ENCODE measurements around the gene SMYD3. TPM values are rescaled to one million over a fixed set of nuclear protein-coding genes. Genes with fewer than 3 reads are reported as not detected.

Gene SMYD3
- total and polyA plus RNA-seq, 9 donors, result 10.8 to 24.0 (median 13.7) TPM

GRCh38 chr1:245876586-245876985 is 630.5 kb downstream of the SMYD3 start:
- Histone ChIP-seq H3K9me3 (no peaks in the 10 kb centered on the region), H3K27me3 (no peaks in the 10 kb centered on the region), H3K4me3 (no peak overlapping the region), H3K4me1 (ENCODE audit: insufficient read depth) (peaks cover 7% of the 10 kb centered on the region), H3K36me3 (no peaks in the 10 kb centered on the region), H3K27ac (no peak overlapping the region)
- no peak for DNase-seq
- TF ChIP-seq EP300 (IDR thresholded peaks at IDR 0.05), result no peak
- intact Hi-C loops (cut with DNase I), result no loop called here
- 54 to 76% (median 72%) methylated on average over 5 of the region's 5 CpGs for WGBS, 3 donors

- no peak overlapping the region for H3K4me3 ChIP-seq
- H3K9me3 ChIP-seq, result no peaks in the 10 kb centered on the region
- TF ChIP-seq POLR2A (IDR thresholded peaks at IDR 0.05), result no peak
- TF ChIP-seq EP300 (IDR thresholded peaks at IDR 0.05), result no peak
- TF ChIP-seq CTCF (IDR thresholded peaks at IDR 0.05), result no peak
- H3K27me3 ChIP-seq, result no peaks in the 10 kb centered on the region
- H3K27ac ChIP-seq, result peak overlapping the region in 1 of 2 donors; percentile 18
- intact Hi-C loops (cut with DNase I), result no loop called here
- no peaks in the 10 kb centered on the region for H3K36me3 ChIP-seq
- 65 to 83% (median 71%) methylated on average over 4 of the region's 4 CpGs for WGBS, 3 donors
- DNase-seq, result no peak
- H3K4me1 ChIP-seq (ENCODE audit: insufficient read depth), result peaks cover 7% of the 10 kb centered on the region
Observed at GRCh38 chr1:245875581-245876261, 631.4 kb downstream of the SMYD3 start.

GRCh38 chr1:245874942-245875580 is 632.0 kb downstream of the SMYD3 start:
- TF ChIP-seq EP300 (IDR thresholded peaks at IDR 0.05) (no peak), CTCF (IDR thresholded peaks at IDR 0.05) (no peak), POLR2A (IDR thresholded peaks at IDR 0.05) (no peak)
- Histone ChIP-seq H3K27me3 (no peaks in the 10 kb centered on the region), H3K4me1 (ENCODE audit: insufficient read depth) (peaks cover 7% of the 10 kb centered on the region), H3K36me3 (no peaks in the 10 kb centered on the region), H3K4me3 (no peak overlapping the region), H3K9me3 (no peaks in the 10 kb centered on the region), H3K27ac (peak overlapping the region in 1 of 2 donors; percentile 18)
- peak; percentile 77 to 94 (median 88) for DNase-seq
- intact Hi-C loops (cut with DNase I), result no loop called here
- 10 to 14% (median 11%) methylated on average over 12 of the region's 12 CpGs for WGBS, 3 donors

GRCh38 chr1:245873883-245874671 is 633.0 kb downstream of the SMYD3 start:
- no peaks in the 10 kb centered on the region for H3K9me3 ChIP-seq
- H3K4me1 ChIP-seq (ENCODE audit: insufficient read depth), result peaks cover 7% of the 10 kb centered on the region
- no peaks in the 10 kb centered on the region for H3K27me3 ChIP-seq
- TF ChIP-seq POLR2A (IDR thresholded peaks at IDR 0.05) (no peak), CTCF (IDR thresholded peaks at IDR 0.05) (no peak), EP300 (IDR thresholded peaks at IDR 0.05) (no peak)
- DNase-seq, result no peak
- intact Hi-C loops (cut with DNase I), result no loop called here
- H3K36me3 ChIP-seq, result no peaks in the 10 kb centered on the region
- 77 to 83% (median 79%) methylated on average over 7 of the region's 7 CpGs for WGBS, 3 donors
- H3K27ac ChIP-seq, result no peak overlapping the region
- no peak overlapping the region for H3K4me3 ChIP-seq
